WTC11 (cell line): Measurements from ENCODE around the gene SLC26A3.

Experiments used
- AR ChIP-seq: fragments of 250-450 bp; sonication (Bioruptor Pico); IDR thresholded peaks from 2 replicates; pipeline ENCODE4 v1.9.0; 2021; ENCODE audit warnings: mild to moderate bottlenecking
- CREB1 ChIP-seq: sonication (generic); formaldehyde crosslinking; IDR thresholded peaks from 2 replicates; pipeline ENCODE4 v1.8.0; 2023; ENCODE audit warnings: mild to moderate bottlenecking, missing genetic modification reagents
- CTCF ChIP-seq: fragments of 200-600 bp; IDR thresholded peaks from 2 replicates; pipeline ENCODE4 v1.8.0; 2022; ENCODE audit warnings: antibody characterized with exemption
- FOXP4 ChIP-seq: sonication (generic); formaldehyde crosslinking; IDR thresholded peaks from 2 replicates; pipeline ENCODE4 v1.8.0; 2022; ENCODE audit warnings: mild to moderate bottlenecking, missing genetic modification reagents
- GABPB1 ChIP-seq: sonication (generic); formaldehyde crosslinking; IDR thresholded peaks from 2 replicates; pipeline ENCODE4 v1.8.1; 2023; ENCODE audit warnings: mild to moderate bottlenecking, missing genetic modification reagents
- KAT7 ChIP-seq: sonication (generic); formaldehyde crosslinking; IDR thresholded peaks from 2 replicates; pipeline ENCODE4 v1.8.1; 2023; ENCODE audit warnings: missing genetic modification reagents, mild to moderate bottlenecking, borderline replicate concordance
- PRDM15 ChIP-seq: sonication (generic); formaldehyde crosslinking; IDR thresholded peaks from 2 replicates; pipeline ENCODE4 v1.8.0; 2022; ENCODE audit warnings: missing genetic modification reagents
- USF2 ChIP-seq: sonication (generic); formaldehyde crosslinking; IDR thresholded peaks from 2 replicates; pipeline ENCODE4 v1.8.1; 2023; ENCODE audit warnings: mild to moderate bottlenecking, missing genetic modification reagents, moderate library complexity
- ZNF138 ChIP-seq: sonication (generic); formaldehyde crosslinking; conservative IDR thresholded peaks from 2 replicates; pipeline ENCODE4 v1.8.1; 2022; ENCODE audit warnings: mild to moderate bottlenecking, moderate library complexity, missing genetic modification reagents
- ZNF317 ChIP-seq: sonication (generic); formaldehyde crosslinking; IDR thresholded peaks from 2 replicates; pipeline ENCODE4 v1.8.1; 2023; ENCODE audit warnings: low read depth, mild to moderate bottlenecking, moderate library complexity, missing genetic modification reagents, borderline replicate concordance

GRCh38 chr7:107816011-107816566, 13.1 kb upstream of the SLC26A3 start:
- TF ChIP-seq FOXP4 (CRISPR knock-in tag) (no peak), ZNF138 (CRISPR knock-in tag) (no peak), AR (no peak), ZNF317 (CRISPR knock-in tag) (no peak), CTCF (no peak), GABPB1 (CRISPR knock-in tag) (no peak), CREB1 (CRISPR knock-in tag) (no peak), USF2 (no peak), KAT7 (CRISPR knock-in tag) (no peak), PRDM15 (no peak)
